Cortex of kidney (tissue), 1 donor: ENCODE results near the gene ESYT1.

Experiments
- DNase-seq: peaks from one replicate; lab custom pipeline; 2025; lab: John Stamatoyannopoulos, UW

The ESYT1 gene

DNA sequence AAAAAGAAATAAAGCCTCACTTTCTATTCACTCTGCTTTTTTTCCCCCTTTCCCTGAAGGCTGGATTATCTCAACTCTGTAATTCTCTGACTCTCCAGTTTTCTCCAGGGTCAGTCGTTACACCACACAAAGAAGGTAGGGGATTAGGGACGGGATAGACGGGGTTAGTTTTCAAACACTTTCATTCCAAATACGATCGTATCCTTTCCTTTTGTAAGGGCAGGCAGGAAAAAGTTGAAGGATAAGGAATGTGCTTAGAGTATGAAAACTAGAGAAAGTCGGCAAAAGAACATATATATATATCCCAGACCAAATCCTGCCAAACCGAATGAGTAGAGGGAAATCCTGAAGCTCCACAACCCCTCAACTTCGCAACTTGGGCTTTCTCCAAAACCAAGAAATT, 581 bp upstream of the ESYT1 start:
- no peak for DNase-seq

DNA sequence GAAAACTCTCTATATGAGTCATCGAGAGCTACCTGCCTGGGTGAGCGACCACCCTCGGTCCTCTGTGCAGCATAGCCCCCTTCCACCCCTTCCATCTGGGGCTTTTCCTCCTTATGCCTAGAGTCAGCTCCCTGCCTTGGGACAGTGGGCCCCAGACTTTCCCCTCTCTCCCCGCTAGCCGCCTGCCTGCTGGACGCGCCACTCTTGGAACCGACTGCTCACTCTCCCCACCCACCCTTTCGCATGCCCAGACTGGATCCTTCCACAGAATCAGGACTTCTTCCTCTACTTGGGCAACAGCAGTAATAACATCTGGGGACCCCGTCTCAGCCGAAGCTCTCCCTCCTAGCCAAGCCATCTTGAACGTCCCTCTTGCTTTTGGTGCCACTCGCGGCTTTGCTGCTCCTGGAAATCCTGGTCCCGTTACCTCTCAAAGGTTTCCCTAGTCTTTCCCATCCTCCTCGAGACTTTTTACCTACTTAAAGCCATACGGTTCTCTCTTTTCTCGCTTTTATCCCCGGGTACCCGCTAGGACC, 671 bp downstream of the ESYT1 start:
- no peak for DNase-seq

DNA sequence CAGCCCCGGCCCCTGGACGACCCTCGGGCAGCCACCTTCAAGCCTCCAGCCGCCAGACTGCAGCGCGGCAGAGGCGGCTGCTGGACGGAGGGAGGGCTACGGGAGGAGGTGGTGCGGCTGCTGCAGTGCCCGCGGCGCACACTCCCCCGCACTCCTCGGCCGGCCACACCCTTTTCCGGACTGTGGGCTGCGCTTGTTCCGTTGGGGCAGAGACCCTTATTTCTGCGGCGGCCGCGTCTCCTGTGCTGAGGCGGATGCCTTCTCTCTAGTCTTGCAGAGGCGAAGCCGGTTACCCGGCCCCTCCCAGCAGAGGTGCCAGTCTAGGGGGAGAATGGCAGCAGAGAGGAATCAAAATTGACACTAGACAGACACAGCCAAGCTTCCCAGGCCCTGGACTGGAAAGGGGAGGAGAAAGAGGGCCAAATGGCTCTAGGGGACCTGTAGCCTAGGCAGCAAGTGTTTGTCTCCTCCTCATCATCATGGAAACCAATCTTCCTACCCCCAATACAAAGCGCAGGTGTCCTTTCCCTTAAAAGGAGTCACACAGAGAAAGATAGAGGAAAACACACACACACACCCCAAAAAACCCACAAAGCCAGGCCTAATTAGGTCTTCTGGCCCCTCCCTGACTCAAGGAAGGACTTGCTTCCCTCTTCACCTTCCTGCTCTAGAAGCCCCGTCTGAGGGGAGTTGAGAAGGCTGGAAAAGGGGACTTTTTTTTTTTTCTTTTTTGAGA, 1.3 kb downstream of the ESYT1 start:
- DNase-seq: no peak

DNA sequence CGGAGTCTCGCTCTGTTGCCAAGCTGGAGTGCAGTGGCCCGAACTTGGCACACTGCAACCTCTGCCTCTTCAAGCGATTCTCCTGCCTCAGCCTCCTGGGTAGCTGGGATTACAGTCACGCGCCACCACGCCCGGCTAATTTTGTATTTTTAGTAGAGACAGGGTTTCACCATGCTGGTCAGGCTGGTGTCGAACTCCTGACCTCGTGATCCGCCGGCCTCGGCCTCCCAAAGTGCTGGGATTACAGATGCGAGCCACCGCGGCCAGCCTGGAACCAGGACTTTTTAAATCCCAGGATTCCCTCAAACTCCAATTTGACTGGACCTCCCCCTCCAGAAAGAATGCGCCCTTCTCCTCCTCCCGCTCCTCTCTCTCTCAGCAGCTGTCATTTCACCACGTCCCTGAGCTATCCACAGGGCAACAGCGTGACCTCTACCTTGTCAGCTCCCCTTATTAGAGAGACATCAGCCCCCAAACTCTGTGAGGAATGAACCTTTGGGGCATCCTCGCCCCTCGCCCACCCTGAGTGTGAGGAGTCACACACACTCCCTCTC, 2.0 kb downstream of the ESYT1 start:
- DNase-seq: no peak

DNA sequence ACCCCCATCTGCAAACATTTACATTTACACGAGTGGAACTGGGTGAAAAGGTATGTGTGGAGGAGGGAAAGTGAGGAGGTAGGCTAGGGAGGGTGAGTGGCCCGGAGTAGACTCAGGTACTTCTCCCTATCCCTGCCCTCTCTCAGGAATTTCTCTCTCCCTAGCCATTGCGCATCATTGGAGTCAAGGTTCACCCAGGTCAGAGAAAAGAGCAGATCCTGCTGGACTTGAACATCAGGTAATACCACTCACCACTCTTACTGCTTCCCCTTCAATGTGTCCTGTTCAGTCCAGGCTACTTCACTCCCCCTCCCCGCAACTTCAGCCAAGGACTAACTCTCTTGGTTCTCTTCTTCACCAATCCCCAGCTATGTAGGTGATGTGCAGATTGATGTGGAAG, 2.8 kb downstream of the ESYT1 start:
- no peak for DNase-seq

DNA sequence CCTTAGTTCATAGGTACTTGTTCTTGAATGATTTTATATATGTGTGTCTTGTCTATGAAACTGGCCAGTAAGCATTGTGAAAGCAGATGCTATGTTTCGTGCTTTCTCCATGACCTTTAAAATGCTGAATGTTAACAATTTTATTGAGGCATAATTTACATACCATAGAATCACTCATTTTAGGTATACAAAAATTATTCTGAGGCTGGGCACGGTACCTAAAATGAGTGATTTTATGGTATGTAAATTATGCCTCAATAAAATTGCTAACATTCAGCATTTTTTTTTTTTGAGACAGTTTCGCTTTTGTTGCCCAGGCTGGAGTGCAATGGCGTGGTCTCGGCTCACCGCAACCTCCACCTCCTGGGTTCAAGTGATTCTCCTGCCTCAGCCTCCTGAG, 6.8 kb downstream of the ESYT1 start:
- no peak for DNase-seq

DNA sequence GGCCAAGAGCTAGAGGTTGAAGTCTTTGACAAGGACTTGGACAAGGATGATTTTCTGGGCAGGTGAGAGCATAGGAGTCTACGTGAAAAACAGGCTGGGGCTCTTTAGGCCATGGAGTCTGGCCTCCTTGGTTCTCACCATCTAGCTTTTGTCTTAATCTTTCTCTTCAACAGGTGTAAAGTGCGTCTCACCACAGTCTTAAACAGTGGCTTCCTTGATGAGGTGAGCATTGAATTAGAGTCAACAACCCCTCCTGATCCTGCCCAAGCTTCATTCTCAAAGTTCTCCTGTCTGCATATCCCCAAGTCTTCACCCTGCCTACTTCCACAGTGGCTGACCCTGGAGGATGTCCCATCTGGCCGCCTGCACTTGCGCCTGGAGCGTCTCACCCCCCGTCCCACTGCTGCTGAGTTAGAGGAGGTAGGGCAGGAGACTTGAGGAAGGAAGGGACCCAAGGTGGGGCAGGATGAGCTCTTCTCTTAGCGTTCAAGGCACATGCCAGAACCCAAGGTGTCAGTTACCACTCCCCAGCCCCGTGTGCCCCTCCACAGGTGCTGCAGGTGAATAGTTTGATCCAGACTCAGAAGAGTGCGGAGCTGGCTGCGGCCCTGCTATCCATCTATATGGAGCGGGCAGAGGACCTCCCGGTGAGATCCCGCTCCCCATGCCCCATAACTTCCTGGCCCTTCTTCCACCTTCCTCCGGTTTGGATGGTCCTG, 9.9 kb downstream of the ESYT1 start:
- DNase-seq: no peak

DNA sequence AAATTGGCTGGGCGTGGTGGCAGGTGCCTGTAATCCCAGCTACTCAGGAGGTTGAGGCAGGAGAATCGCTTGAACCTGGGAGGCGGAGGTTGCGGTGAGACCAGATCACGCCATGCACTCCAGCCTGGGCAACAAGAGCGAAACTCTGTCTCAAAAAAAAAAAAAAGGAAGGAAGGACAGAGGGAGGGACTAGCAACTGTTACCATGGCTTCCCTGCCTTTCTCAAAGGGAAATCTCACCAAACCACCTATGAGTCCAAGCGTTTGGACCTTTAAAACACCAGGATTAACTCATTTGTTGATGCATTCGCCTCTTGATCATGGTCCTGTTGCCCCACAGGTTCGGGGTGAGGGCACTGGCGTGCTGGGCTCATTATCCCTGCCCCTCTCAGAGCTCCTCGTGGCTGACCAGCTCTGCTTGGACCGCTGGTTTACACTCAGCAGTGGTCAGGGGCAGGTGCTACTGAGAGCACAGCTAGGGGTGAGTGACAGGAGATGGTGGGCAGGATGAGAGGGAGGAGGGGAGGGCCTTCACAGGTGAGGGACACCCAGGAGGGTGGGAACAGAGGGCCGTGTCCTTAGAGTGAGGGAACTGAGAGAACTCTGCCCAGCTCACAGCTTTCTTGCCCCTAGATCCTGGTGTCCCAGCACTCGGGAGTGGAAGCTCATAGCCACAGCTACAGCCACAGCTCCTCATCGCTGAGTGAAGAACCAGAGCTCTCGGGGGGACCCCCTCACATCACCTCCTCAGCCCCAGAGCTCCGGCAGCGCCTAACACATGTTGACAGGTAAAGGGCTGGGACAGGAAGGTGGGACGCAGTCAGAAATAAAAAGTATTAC, 14.1 kb downstream of the ESYT1 start:
- no peak for DNase-seq

DNA sequence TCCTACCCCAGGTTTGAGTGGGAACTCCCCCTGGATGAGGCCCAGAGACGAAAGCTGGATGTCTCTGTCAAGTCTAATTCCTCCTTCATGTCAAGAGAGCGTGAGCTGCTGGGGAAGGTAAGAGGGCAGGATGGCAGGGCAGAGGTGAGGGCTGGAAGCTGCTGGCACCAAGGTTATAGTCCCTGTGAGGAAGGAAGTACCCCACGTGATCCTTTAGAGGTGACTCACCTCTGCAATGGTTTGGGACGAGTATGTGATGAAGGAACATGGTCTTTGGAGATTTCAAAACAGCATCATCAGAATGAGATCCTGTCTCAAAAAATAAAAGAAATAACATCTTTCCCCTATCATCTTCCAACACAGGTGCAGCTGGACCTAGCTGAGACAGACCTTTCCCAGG, 15.2 kb downstream of the ESYT1 start:
- no peak for DNase-seq

DNA sequence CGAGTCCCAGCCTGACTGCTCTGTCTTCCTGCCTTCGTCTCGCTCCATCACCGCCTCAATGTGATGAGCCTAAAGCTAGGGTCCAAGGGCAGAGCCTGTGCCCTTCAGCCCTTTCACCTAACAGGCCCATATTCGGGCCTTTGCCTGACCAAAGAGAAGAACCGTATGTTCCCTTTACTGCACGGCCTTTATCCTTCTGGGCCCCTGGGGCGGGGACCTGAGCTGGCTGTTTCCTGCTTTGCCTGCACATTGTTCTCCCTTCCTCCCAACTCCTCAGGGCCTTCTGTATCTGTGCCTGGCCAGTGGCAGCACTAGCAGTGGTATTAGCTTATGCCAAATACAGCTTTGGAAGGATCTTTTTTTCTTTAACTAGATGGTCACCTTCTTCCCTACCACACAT, 15.8 kb downstream of the ESYT1 start:
- no peak for DNase-seq

DNA sequence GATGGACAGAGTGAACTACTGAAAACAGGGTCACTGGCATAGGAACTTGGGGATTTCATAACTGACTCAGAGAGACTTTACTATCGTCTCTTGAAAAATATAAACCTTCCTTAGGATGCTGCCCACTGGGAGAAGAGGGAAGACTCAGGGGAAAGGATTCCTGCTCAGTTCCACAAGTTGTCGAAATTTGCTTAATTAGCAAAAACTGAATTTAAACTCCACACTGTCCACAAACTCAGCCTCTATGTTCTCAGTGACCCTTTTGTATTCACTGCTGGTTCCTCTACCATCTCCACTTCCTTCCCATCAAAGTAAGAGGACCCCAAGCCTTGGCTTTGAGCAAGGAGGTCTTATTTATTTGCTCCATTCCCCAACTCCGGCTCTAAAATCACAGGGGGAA, 17.1 kb downstream of the ESYT1 start:
- no peak for DNase-seq

DNA sequence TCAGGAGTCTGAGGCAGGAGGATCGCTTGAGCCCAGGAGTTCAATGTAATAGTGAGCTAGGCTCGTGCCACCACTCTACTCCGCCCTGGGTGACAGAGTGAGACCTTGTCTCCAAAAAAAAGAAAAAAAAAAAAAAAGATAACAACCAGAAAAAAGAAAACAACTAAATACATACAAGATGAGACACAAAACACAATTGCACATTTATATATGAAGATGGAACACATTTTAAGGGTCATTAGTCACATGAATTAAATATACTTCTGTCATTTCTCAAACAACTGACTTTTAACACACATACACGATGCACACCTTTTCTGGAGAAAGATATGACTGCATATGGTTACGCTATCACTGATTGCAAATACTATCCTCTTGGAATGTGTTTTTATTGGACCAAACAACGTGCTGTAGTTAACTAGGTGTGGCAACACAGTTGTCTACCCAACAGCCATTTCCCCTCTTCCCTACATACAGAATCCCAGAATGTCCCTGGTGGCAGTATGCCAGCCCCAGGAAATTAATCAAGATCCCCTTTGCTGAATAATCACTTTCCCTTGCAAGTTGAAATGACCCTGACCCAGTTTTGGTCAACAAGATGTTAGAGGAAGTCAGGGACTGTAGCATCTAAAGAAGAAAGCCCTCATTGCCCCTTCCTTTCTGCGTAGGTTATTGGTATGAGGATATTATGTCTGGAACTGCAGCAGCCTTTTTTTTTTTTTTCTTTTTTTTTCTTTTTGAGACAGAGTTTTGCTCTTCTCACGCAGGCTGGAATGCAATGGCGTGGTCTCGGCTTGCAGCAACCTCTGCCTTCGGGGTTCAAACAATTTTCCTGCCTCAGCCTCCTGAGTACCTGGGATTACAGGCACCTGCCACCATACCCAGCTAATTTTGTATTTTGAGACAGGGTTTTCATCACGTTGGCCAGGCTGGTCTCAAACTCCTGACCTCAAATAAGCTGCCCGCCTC, 18.7 kb downstream of the ESYT1 start:
- no peak for DNase-seq

DNA sequence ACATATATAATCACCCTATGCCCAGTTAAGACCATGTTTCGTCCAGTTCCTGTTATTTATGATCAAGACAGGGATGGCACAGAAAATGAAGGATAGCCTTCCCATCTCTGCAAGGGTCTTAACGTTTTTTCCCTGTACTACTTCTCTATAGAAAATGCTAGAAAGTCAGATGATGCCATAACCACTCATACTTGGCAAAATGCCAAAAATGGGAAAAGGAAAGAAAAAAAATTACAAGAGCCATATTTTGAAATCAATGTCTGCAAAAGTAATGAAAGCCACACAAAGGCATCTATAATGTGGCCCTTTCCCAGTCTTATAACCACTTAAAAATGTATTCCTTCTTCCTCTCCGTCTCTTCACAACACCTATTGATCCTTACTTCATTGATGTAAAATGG, 22.5 kb downstream of the ESYT1 start:
- DNase-seq: no peak

DNA sequence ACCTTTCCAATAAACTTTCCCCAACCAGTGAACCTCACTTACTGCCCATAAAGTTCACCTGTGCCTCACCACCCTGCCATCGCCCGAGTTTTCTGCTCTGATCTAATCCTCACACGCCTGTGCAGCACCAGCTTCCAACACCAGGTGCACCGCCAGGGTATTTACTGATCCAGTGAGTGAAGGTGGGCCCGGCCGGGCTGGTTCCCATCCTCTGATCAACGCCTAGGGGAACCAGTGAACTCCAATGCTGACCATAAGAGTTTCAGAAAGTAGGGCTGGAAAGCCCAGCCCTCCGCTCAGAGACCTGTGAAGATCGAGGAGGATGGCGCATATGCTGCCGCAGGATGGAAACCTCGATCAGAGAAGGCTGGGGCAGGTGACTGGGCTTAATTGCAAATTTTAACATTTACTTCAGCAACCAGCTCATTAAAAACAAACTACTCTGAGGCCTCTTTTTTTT, 23.6 kb downstream of the ESYT1 start:
- no peak for DNase-seq

DNA sequence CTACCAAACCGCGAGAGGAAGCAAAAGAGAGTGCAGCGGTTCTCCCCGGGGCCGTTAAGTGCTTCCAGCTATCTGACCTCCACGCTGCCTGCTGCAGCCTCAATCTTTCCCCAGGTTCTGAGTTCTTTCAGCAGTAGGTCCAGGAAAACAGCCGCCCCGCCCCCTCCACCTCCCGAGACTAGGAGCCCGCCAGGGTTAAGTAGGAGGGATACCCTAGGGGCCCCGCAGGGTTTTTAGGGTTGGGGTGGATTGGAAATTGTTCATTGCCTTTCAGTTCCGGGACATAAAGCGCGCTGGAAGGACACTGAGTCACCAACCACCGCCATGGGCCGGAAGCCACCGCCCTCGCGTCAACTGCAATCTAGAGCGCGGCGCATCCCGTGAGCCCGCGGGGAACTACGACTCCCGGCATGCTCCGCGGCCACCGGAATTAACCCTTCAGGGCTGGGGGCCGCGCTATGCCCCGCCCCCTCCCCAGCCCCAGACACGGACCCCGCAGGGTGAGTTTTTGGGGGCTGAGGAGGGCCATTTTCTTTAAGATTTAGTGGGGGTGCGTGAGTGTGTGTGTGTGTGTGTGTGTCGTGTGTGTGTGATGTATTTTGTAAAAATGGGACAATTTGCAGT, 24.2 kb downstream of the ESYT1 start, which contains the start of gene MYL6B:
MYL6B (plus strand) TSS at position 456 of the 624 bp plus-strand sequence. CDS start 1,332 bp downstream, outside the sequence.
- DNase-seq: no peak

DNA sequence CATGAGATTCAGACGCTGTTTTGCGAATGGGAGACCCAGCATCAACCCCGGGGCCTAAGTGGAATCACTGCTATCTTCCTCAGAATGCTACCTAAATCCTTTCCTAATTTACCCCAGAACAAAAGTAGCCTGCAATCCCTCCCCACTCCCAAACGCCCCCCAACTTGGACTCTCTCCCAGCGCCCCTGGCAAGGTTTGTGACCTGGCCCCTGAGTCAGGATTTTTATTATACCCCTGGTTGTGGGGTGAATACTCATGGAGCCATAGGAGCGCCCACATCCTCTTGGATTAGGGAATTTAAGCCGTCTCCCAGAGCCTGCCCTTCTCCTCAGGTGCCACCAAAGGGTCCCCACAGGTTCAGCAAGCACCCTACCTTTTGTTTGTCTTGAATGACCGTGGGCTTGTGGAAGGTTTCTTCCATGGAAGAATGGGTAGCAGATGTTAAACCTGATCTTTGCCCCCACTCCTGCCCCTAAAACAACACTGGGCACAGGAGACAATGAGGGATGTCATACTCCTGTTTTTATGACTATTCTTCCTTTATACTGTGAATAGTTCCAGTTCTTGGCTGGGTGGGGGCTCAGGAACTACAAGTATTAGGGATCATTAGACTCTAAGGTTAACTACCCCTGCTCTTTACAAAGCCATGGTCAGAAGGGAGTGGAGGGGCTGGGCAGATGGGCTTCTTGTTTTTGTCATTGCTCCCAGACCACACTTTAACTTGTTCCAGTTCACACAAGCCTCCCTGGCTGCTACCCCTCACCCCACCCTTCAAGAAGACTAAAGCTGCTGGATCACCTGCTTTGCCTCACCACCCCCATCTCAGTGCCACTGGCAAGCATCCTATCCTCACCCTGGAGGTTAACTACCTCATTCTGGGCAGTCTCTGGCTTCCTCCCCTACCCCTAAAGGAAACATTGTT, 24.9 kb downstream of the ESYT1 start:
- DNase-seq: no peak

DNA sequence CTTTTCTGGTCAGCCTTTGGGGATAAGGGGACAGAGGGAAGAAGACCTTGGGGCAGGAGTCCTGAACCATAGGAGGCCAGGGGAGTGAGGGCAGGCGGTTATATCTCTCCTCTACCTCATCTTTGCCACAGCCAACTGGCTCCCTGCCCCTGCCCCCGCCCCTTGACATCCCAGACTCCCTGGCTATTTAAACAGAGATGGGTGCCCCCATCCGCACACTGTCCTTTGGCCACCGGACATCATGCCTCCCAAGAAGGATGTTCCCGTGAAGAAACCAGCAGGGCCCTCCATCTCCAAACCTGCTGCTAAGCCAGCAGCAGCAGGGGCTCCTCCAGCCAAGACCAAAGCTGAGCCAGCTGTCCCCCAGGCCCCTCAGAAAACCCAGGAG, 25.6 kb downstream of the ESYT1 start:
- DNase-seq: no peak

DNA sequence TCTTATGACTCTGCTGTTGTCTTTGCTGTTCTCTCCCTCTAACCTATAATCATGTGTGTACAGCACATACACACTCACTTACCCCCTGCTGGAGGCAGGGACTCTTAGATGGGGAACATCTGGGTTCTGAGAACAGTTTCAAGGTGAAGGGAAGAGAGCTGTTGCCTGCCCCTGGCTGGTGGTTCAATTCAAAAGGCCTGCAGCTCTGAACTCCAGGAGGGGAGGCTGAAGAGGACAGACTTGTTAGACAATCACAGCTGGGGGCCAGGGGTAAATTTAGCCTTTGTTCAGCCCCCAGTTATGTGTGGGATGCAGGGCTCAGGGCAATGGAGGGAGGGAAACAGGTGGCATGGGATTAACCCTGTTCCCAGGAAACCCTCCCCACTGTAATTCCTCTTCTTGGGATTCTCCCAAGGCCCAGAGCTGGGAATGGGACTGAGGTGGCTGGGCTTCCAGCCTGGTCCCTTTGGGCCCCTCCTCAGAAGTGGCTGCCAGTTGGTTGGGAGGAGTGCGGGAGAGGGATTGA, 26.2 kb downstream of the ESYT1 start:
- no peak for DNase-seq

DNA sequence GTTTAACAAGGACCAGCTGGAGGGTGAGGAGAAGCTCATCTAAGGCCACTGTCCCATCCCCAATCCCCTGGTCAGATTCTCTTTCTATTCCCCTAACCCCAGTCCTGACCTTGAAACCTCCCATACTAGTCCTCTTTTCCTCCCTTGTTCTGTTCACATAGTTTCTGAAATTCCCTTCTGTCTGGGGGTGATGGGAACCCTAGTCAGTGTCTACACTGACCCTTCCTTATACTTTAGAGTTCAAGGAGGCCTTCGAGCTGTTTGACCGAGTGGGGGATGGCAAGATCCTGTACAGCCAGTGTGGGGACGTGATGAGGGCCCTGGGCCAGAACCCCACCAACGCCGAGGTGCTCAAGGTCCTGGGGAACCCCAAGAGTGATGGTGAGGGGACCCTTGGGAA, 26.8 kb downstream of the ESYT1 start:
- no peak for DNase-seq
